ENCODE results near the gene ABHD12.
"Not testable (repeated sequence)": the region's sequence is repeated elsewhere in the genome, so short reads cannot be mapped to it uniquely, and the experiment has no call there.

Gene ABHD12

GRCh38 chr20:25324412-25324811 lies 66.2 kb downstream of the ABHD12 start:
- DNase-seq (ENCODE audit: insufficient read length, low spot score), result no peak
- FAIRE-seq, result no peak

DNA sequence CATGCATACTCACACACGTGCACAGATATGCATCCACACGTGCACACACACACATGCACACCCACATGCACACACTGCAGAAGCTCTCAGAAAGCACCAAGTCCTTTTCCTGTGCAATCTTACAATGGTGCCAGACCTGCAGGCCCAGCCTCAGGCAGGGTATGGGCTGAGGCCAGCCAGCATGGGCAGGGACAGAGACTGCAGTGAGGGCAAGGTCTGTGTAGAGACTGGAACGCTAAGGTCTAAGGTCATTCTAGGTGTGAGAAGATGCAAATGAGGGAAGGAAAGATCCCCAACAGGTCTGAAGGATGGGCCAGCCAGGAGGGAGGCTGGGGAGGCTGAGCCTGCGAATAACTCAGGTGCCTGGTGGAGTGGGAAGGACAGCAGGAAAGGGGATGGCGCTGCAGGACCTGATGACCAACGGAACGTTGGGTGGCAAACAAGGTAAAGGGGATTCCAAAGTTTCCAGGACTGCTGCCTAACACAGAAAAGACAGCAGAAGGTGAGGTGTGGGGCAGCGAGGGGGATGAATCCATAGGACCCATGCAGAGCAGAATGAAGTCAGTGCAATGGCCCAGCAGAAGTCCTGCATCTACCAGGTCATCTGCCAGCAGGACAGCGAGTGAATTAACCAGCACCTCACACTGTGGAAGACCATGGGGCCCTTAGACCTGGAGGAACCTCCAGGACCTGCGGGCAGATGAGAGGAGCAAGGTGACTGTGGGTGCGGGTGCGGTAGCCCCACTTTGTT lies 67.0 kb downstream of the ABHD12 start:
- no peak for DNase-seq (ENCODE audit: insufficient read length, low spot score)

DNA sequence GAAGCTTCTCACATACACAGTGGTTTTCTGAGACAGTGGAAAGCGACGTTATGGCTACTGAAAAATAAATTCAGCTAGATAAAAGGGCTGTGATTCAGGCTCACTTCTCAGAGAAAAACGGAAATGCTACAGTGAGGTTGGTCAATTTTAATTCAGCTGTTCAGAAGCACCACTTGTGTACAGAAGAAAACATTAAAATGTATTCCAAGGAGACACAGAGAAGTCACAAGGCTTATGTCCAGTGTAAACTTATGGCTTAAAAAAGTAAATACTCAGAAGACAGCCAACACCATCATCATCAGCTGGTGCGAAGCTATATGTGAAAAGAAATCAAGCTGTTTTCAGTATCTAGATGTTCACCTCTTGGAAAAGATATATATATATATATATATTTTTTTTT lies 68.6 kb downstream of the ABHD12 start:
- FAIRE-seq (no peak), DNase-seq (ENCODE audit: insufficient read length, low spot score) (no peak)

More for the DNA sequence above, 67.0 kb downstream of the ABHD12 start:
- no peak for FAIRE-seq

DNA sequence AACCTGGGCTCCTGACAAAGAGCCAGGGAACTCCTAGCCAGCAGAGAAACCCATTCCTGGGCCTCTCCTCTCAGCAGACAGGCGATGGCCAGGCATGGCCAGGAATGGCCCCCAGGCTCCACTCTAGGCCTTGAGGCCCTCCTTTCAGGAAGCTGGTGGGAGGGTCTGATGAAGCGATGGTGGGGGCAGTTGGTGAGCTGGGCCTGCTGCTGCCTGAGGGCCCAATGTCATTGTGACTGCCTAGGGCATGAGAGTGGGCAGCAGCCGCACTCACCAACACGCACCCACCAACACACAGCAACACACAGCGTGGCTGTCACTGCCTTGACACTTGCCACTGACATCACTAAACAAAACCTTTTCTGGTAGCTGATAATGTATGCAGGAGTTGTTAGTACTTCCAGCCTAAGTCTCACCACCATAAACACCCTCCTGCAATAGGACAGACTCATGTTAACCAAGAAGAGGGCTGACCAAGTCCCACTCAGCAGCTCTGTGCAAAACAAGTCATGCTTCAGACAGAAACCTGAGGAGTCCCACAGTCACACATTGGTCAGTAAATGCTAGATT lies 69.3 kb downstream of the ABHD12 start:
- FAIRE-seq, result peak; percentile 52
- DNase-seq (ENCODE audit: insufficient read length, low spot score), result no peak

DNA sequence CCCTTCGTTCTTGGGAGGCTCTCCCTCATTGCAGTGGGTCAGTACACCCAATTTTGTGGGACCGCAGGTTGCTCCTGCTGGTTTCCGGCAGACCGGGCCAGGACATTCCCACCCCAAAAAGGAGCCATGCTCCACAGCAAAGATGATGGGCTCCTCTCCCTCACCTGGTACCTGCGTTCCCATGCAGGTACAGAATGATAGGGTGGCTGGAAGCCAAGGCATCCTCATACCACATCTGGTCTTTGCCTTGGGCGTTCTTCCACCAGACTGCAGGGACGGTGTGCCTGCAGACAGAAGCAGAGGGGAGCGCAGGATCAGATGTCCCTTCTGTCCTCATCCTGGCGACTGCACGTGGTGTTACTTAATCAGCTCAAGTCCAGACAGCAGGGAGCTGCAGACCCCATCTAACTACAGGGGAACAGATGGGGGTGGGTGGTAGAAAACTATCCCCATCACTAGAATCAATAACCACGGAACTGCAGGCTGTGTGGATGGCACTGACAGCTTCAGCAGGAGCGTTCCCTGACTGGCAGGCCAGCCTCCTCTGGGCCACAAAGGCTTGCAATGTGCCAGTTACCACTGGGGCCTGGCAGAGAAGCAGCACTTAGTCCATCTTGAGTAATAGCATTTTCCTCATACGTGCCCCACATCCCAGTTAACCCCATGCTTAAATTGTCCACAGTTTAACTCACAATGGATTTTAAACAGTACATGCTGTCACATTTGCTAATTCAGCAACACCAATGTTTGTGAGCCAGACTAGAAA lies 70.4 kb downstream of the ABHD12 start:
- no peak for FAIRE-seq
- no peak for DNase-seq (ENCODE audit: insufficient read length, low spot score)

DNA sequence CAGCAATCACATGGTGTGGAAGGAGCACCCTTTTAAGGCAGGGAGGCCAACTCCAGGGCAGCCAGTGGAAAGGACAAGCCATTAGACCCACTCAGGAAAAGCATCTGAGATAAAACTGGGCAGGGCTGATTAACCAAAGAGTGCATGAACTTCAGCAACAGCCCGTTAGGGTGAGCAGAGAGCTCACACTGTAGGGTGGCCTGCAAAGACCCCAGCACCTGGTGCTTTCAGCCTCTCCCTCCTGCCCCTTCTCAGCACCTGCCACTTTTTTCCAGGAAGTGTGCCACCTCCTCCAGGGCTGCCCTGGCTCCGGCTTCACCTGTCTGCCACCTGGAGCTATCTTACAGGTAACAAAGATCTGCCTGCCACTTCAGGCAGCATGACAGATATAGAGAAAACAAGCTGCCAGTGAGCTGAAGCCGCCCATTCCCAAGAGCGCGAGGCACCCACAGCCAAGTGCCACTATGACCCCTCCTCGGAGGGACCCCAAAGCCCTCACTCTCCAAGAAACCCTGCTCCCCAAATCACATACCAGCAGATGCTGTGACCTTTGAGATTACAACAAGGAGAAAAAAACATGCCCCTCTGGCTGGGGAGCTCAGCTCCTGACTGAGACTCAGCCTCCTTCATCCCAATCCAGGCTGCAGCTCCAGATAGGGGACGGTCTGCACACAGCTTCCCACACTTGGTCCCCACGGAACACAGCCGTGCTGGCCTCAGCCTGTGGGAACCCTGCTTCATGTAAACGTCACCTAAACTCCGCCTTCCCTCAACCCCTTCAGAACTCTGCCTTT lies 71.2 kb downstream of the ABHD12 start:
- DNase-seq (ENCODE audit: insufficient read length, low spot score) (no peak), FAIRE-seq (no peak)

DNA sequence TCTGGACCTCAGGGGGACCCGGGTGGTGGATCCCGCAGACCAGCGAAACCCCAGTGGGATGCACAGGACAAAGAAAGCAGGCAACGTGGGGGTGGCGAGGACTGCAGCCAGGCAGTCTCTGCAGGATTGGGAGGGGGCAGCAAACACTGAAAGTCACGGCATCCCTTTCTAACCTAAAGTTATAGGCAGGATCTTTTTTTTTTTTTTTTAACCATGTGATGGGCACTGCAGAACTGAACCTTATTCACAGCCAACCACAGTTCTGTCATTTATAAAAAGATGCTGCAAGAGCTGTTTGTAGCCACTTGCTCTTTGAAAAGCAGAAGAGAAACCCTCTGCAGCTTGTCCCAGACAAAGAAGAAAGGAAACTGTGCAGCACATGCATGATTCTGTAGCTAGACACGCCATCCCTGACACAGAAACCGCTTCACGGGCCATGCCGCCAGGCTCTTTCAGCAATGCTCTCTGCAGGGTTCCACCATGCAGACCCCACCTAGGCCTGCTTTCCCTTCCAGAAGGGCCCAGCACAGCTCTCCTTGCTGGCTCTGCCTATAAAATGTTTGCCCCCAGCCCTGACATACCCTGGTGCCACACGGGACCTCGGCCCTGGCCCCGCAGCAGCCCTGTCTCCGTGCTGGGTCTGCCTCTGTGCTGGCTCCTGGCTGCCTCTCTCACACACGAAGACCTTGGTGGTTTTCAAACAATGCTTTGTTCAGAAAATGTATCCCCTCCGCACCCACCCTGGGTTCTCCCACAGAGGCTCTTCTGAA lies 72.0 kb downstream of the ABHD12 start:
- FAIRE-seq (no peak), DNase-seq (ENCODE audit: insufficient read length, low spot score) (no peak)

- no peak for DNase-seq (ENCODE audit: insufficient read length, low spot score)
- no peak for FAIRE-seq
These were observed 73.1 kb downstream of the ABHD12 start for GRCh38 chr20:25317351-25318075.

DNA sequence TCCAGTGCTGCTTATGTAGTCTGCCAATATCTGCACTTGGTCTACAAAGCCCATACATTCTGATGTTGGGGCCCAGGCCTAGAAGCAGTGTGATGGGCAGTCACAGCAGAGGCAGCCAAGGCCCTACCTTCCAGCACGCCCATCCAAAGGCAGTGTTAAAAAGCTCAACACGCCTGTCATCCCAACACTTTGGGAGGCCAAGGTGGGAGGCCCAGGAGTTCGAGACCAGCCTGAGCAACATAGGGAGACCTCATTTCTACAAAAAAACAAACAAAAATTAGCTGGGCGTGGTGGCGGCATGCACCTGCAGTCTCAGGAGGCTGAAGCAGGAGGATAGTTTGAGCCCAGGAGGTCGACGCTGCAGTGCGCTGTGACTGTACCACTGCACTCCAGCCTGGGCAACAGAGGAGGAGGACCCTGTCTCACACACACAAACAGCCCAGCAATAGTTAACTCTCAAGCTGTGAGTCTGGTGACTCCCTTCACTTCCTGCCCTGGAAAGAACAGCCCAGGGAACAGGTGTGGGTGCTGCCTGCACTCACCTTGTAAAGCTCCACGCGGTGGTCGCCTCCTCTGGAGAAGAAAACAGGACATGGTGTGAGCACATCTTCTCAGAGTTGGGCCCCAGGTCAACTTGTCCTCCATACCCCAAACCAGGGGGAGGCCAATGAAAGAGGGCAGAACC lies 74.0 kb downstream of the ABHD12 start:
- DNase-seq (ENCODE audit: insufficient read length, low spot score) (no peak), FAIRE-seq (no peak)

GRCh38 chr20:25315418-25316210 lies 75.0 kb downstream of the ABHD12 start:
- FAIRE-seq (no peak), DNase-seq (ENCODE audit: insufficient read length, low spot score) (no peak)

- FAIRE-seq (no peak), DNase-seq (ENCODE audit: insufficient read length, low spot score) (no peak)
These were observed 75.9 kb downstream of the ABHD12 start for GRCh38 chr20:25314497-25315417.

DNA sequence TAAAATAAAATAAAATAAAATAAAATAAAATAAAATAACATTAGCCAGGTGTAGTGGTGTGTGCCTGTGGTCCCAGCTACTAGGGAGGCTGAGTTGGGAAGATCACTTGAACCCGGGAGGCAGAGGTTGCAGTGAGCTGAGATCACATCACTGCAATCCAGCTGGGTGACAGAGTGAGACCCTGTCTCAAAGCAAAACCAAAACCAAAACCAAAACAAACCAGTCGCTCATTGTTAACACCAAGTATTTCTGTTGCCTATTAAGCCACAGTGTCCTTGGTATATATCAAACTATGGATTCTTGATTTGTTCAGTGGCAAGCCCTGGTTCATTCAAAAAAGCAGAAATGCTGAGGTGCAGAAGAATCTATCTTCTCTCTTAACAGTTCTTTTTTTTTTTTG lies 77.0 kb downstream of the ABHD12 start:
- DNase-seq (ENCODE audit: insufficient read length, low spot score), result no peak
- no peak for FAIRE-seq

DNA sequence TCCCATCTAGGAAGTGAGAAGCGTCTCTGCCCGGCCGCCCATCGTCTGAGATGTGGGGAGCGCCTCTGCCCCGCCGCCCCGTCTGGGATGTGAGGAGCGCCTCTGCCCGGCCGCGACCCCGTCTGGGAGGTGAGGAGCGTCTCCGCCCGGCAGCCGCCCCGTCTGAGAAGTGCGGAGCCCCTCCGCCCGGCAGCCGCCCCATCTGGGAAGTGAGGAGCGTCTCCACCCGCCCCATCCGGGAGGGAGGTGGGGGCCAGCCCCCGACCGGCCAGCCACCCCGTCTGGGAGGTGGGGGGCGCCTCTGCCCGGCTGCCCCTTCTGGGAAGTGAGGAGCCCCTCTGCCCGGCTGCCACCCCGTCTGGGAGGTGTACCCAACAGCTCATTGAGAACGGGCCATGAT lies 77.9 kb downstream of the ABHD12 start:
- not testable (repeated sequence) for FAIRE-seq; DNase-seq (ENCODE audit: insufficient read length, low spot score)

DNA sequence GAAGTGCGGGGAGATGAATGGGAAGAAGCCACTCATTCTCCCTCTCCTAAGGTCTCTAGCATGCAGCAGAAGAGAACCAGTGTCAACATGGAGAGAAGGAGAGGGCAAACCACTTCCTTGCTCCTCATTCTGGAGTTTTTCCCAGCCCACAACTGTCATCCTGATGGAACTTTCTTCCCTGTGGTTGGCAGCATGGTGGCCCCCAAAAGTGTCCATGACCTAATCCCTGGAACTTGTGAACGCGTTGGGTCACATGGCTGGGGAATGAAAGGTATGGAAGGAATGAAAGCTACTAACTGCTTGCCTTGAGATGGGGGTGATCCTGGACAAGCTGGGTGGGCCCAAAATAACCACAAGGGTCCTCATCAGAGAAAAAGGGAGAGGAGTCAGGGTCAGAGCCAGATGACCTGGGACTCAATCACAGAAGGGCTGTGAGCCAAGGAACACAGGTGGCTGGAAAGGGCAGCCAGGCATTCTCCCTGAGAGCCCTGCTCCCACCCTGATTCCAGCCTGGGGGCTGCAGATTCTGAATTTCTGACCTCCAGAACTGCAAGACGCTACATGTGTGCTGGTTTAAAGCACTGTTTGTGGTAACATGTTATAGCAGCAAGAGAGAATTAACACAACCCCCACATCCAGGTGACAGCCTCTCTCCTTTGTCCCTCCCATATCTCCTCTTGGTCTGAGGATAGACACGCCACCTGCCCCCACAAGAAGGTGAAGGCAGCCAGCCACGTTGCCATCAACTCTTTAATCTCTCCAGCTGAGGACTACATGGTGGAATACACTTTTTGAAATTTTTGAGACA lies 79.5 kb downstream of the ABHD12 start:
- DNase-seq (ENCODE audit: insufficient read length, low spot score), result no peak
- FAIRE-seq, result no peak

DNA sequence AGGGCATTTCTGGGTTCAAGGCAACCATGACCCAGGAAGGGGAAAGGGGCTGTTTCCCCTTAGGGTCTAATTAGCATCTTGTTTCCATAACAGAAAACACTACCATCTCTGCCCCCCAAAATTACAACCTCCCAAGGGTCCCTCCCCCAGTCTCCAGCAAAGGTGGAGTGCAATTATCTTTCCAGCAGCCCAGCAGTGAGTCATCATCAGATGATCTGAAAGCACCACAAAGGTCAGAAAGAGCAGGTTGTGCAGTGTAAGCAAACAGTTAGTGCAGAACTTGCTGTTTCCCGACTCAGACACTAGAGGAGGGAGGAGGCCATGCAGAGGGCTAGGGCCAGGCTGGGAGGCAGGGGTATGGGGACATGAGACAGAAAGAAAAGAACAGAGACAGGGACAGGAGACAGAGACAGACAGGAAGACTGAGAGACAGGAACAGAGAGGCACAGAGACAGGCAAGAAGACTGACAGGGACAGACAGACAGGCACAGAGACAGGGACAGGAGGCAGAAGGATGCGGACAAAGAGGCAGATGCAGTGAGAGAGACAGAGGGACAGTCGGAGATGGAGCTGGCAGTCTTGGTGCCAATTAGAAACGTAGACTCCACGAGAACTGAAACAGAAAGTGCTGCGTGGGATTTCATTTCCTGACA lies 80.2 kb downstream of the ABHD12 start:
- DNase-seq (ENCODE audit: insufficient read length, low spot score), result peak; percentile 87
- peak; percentile 86 for FAIRE-seq
